Trophoblast cell (in vitro differentiated cells and primary cell): Measurements from ENCODE around the gene PREX1.
A peak's percentile ranks its signal among the peaks of the same experiment; 100 is the strongest.

Source experiments
- DNase-seq, 2 donors: peaks; one replicate each; pipeline ENCODE4 v3.0.0-alpha.2; 2016
- H2AFZ ChIP-seq: 2 replicates; pipeline ENCODE4 v1.6.1; 2013; ENCODE audit warnings: low read length, moderate library complexity, mild to moderate bottlenecking; ENCODE audit not compliant: insufficient read depth, poor library complexity
- H2AK5ac ChIP-seq: 2 replicates; pipeline ENCODE4 v1.6.1; 2013; ENCODE audit warnings: mild to moderate bottlenecking, low read length
- H2BK120ac ChIP-seq: 2 replicates; pipeline ENCODE4 v1.6.1; 2013; ENCODE audit warnings: low read length, mild to moderate bottlenecking, moderate library complexity; ENCODE audit not compliant: insufficient read depth, poor library complexity
- H2BK12ac ChIP-seq: 2 replicates; pipeline ENCODE4 v1.6.1; 2013; ENCODE audit warnings: mild to moderate bottlenecking, low read length, moderate library complexity
- H2BK5ac ChIP-seq: 2 replicates; pipeline ENCODE4 v1.6.1; 2013; ENCODE audit warnings: low read length, low read depth, moderate library complexity, mild to moderate bottlenecking; ENCODE audit not compliant: poor library complexity
- H3K14ac ChIP-seq: 2 replicates; pipeline ENCODE4 v1.6.1; 2013; ENCODE audit warnings: mild to moderate bottlenecking, low read length
- H3K18ac ChIP-seq: 2 replicates; pipeline ENCODE4 v1.6.1; 2013; ENCODE audit warnings: mild to moderate bottlenecking, low read length
- H3K23ac ChIP-seq: 2 replicates; pipeline ENCODE4 v1.6.1; 2013; ENCODE audit warnings: low read length
- H3K27ac ChIP-seq: 2 replicates; pipeline ENCODE4 v1.5.1; 2013; ENCODE audit warnings: low read depth, mild to moderate bottlenecking, inconsistent platforms, low read length, moderate library complexity
- H3K27me3 ChIP-seq: 2 replicates; pipeline ENCODE4 v1.6.1; 2013; ENCODE audit warnings: inconsistent platforms, mild to moderate bottlenecking, low read length, moderate library complexity; ENCODE audit not compliant: insufficient read depth
- H3K36me3 ChIP-seq, 2 experiments: 1 replicate in 1 of 2; 2 replicates in 1 of 2; pipeline ENCODE4 v1.6.1; 2013; ENCODE audit warnings: low read length in 2 of 2, mild to moderate bottlenecking in 2 of 2, moderate library complexity in 1 of 2; ENCODE audit not compliant: insufficient read depth in 2 of 2, control insufficient read depth in 1 of 2
- H3K4ac ChIP-seq: 2 replicates; pipeline ENCODE4 v1.6.1; 2013; ENCODE audit warnings: low read depth, mild to moderate bottlenecking, low read length, moderate library complexity
- H3K4me1 ChIP-seq, 2 experiments: 1 replicate in 1 of 2; 2 replicates in 1 of 2; pipeline ENCODE4 v1.6.1; 2013; ENCODE audit warnings: low read length in 2 of 2, mild to moderate bottlenecking in 2 of 2, moderate library complexity in 1 of 2; ENCODE audit not compliant: insufficient read depth in 2 of 2, control insufficient read depth in 1 of 2
- H3K4me2 ChIP-seq: 2 replicates; pipeline ENCODE4 v1.6.1; 2013; ENCODE audit warnings: inconsistent platforms, mild to moderate bottlenecking, low read length, moderate library complexity
- H3K4me3 ChIP-seq: 2 replicates; pipeline ENCODE4 v1.5.1; 2013; ENCODE audit warnings: mild to moderate bottlenecking, low read depth, low read length, inconsistent platforms
- H3K79me1 ChIP-seq: one replicate; pipeline ENCODE4 v1.6.1; 2013; ENCODE audit warnings: low read length
- H3K79me2 ChIP-seq: 2 replicates; pipeline ENCODE4 v1.6.1; 2013; ENCODE audit warnings: low read length, mild to moderate bottlenecking; ENCODE audit not compliant: control insufficient read depth, insufficient read depth, poor library complexity
- H3K9ac ChIP-seq: 2 replicates; pipeline ENCODE4 v1.6.1; 2013; ENCODE audit warnings: mild to moderate bottlenecking, low read length
- H3K9me3 ChIP-seq: 2 replicates; pipeline ENCODE4 v1.6.1; 2013; ENCODE audit warnings: low read depth, mild to moderate bottlenecking, control low read depth, inconsistent platforms, low read length; ENCODE audit not compliant: insufficient read depth
- H4K12ac ChIP-seq: 2 replicates; pipeline ENCODE4 v1.6.1; 2013; ENCODE audit warnings: low read depth, mild to moderate bottlenecking, low read length, moderate library complexity
- H4K8ac ChIP-seq: 2 replicates; pipeline ENCODE4 v1.6.1; 2013; ENCODE audit warnings: low read depth, mild to moderate bottlenecking, low read length, moderate library complexity
- H4K91ac ChIP-seq: one replicate; pipeline ENCODE4 v1.6.1; 2013; ENCODE audit warnings: low read depth, mild to moderate bottlenecking, low read length, moderate library complexity
- WGBS: extraction: QIAGEN DNeasy Blood & Tissue Kit; methylation state at CpG from one replicate; pipeline ENCODE4 v1.1.7; 2013; ENCODE audit warnings: missing lambda C conversion rate; ENCODE audit not compliant: insufficient read length, insufficient coverage; ENCODE audit errors: extremely low coverage; 5-methylcytosine and 5-hydroxymethylcytosine counted together

The PREX1 gene

DNA sequence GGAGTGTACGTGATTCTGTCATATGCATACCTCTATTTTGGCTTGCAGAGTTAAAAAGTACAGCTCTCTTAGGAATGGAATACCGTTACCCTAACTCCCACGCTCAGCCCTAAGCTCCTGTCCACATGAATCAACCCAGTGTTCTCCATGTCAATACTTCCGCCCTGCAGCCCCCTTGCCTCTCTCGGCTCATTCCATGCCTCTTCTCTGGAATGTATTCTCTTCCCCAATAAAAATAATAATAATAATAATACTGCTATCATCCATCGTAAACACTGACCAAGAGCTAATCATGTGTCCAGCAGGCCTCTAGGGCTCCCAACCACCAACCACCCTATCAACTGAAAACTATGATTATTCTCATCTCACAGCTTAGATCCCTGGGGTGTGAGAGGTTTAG is 100.6 kb downstream of the PREX1 start:
- Histone ChIP-seq H3K14ac (no peak overlapping the region), H3K18ac (no peak overlapping the region), H3K9me3 (peaks cover 2% of the 10 kb centered on the region), H3K79me1 (no peaks in the 10 kb centered on the region), H3K27me3 (no peaks in the 10 kb centered on the region), H3K4me1 (no peaks in the 10 kb centered on the region), H2BK12ac (no peak overlapping the region), H2AK5ac (no peak overlapping the region), H3K27ac (no peak overlapping the region), H4K8ac (no peak overlapping the region), H2BK5ac (no peak overlapping the region), H3K36me3 (no peaks in the 10 kb centered on the region), H4K12ac (no peak overlapping the region), H3K23ac (no peak overlapping the region), H3K9ac (no peak overlapping the region), H2AFZ (no peak overlapping the region), H3K4me3 (no peak overlapping the region), H4K91ac (no peak overlapping the region), H3K4ac (no peak overlapping the region), H2BK120ac (no peak overlapping the region), H3K4me2 (no peak overlapping the region), H3K79me2 (no peaks in the 10 kb centered on the region)
- WGBS, result no CpG with 5 or more reads among the region's 6 CpGs
- no peak for DNase-seq

DNA sequence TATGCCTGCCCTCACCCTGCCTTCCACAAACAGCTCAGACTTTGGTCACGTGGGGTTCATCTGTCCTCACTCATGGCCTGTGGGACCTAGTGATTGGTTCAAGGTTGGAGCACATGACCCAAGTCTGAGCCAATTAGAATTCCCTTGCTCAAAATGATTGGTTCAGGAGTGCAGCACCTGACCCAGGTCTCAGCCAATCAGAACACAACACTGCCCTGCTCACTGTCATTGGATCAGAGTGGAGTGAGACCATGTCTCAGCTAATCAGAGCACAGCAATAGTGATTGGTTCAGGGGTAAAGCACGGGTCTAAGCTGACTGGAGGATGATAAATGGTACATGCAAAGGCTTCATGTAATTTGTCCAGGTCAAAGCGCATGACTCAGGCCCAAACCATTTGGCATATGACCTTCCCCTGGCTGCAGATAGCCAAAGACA is 102.2 kb downstream of the PREX1 start:
- Histone ChIP-seq H2BK12ac (no peak overlapping the region), H3K4ac (no peak overlapping the region), H4K8ac (no peak overlapping the region), H3K14ac (no peak overlapping the region), H3K4me2 (no peak overlapping the region), H2BK120ac (no peak overlapping the region), H3K79me2 (no peaks in the 10 kb centered on the region), H3K4me3 (no peak overlapping the region), H4K12ac (no peak overlapping the region), H3K9ac (no peak overlapping the region), H3K27ac (no peak overlapping the region), H2AFZ (no peak overlapping the region), H3K9me3 (peaks cover 2% of the 10 kb centered on the region), H4K91ac (no peak overlapping the region), H3K36me3 (no peaks in the 10 kb centered on the region), H3K79me1 (no peaks in the 10 kb centered on the region), H2AK5ac (no peak overlapping the region), H3K27me3 (no peaks in the 10 kb centered on the region), H3K4me1 (no peaks in the 10 kb centered on the region), H2BK5ac (no peak overlapping the region), H3K23ac (no peak overlapping the region), H3K18ac (no peak overlapping the region)
- peak in 1 of 2 donors; percentile 26 for DNase-seq
- WGBS, result no CpG with 5 or more reads among the region's 3 CpGs

DNA sequence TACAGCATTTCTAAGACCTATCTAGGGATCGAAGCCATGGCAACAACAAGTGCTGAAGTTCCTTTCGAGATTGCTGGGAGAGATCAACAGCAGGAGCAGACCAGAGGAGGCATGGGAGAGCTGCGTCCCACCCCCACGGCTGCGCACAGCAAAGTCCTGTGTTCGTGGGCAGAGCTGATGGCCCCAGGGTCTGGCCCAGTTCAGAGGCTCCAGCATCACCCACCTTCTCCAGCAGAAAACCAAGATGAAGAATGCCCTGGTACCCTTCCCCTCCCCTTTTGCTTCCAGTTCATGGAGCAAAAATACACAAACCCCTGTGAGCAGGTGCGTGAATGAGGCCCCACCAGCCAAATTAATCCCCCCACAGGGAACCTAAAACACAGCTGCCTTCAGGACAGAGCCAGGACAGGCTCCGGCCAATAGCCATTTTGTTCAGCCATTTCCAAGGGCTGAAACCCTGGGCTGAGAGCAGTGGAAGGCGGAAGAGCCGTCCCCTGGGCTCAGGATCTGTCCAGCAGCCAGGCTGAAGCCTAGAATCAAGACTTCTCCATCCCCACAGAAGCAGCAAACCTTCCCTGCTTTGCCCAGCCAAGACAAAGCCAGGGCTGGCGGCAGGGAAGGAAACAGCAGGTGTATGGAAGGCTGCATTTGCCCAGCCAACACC is 102.8 kb downstream of the PREX1 start:
- H2BK5ac ChIP-seq, result no peak overlapping the region
- H2BK12ac ChIP-seq, result no peak overlapping the region
- peaks cover 2% of the 10 kb centered on the region for H3K9me3 ChIP-seq
- no CpG with 5 or more reads among the region's 11 CpGs for WGBS
- H2AK5ac ChIP-seq, result no peak overlapping the region
- DNase-seq, result peak in 1 of 2 donors; percentile 15
- no peak overlapping the region for H4K12ac ChIP-seq
- H3K4me2 ChIP-seq, result no peak overlapping the region
- H3K4ac ChIP-seq, result no peak overlapping the region
- no peaks in the 10 kb centered on the region for H3K27me3 ChIP-seq
- H2BK120ac ChIP-seq, result no peak overlapping the region
- H3K79me2 ChIP-seq, result no peaks in the 10 kb centered on the region
- H3K18ac ChIP-seq, result no peak overlapping the region
- H3K9ac ChIP-seq, result no peak overlapping the region
- no peak overlapping the region for H3K4me3 ChIP-seq
- H3K23ac ChIP-seq, result no peak overlapping the region
- no peak overlapping the region for H3K27ac ChIP-seq
- H2AFZ ChIP-seq, result no peak overlapping the region
- no peak overlapping the region for H4K8ac ChIP-seq
- no peaks in the 10 kb centered on the region for H3K36me3 ChIP-seq
- no peaks in the 10 kb centered on the region for H3K79me1 ChIP-seq
- H3K14ac ChIP-seq, result no peak overlapping the region
- H3K4me1 ChIP-seq, result no peaks in the 10 kb centered on the region
- H4K91ac ChIP-seq, result no peak overlapping the region

DNA sequence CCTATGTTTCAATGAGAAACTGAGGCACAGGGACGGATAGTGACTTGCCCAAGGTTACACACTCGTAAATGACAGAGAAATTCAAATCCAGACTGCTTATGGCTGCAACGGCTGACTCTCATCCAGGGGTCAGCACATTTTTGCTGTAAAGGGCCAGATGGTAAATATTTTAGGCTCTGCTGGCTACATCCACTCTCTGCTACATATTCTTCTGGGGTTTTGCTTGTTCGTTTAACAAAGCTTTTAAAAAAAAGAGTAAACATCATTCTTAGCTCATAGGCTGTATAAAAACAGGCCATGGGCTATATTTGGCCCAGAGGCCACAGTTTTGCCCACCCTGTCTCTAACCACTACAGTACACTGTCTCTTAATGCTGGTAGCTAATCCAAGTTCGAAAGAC is 103.4 kb downstream of the PREX1 start:
- H3K36me3 ChIP-seq, result no peaks in the 10 kb centered on the region
- no peak overlapping the region for H2BK5ac ChIP-seq
- H2AFZ ChIP-seq, result no peak overlapping the region
- H2BK120ac ChIP-seq, result no peak overlapping the region
- H3K18ac ChIP-seq, result no peak overlapping the region
- no peak overlapping the region for H4K8ac ChIP-seq
- H3K79me1 ChIP-seq, result no peaks in the 10 kb centered on the region
- H3K27ac ChIP-seq, result no peak overlapping the region
- DNase-seq, result no peak
- no peaks in the 10 kb centered on the region for H3K79me2 ChIP-seq
- peaks cover 2% of the 10 kb centered on the region for H3K9me3 ChIP-seq
- H3K4me2 ChIP-seq, result no peak overlapping the region
- no peak overlapping the region for H4K12ac ChIP-seq
- no peak overlapping the region for H3K23ac ChIP-seq
- H4K91ac ChIP-seq, result no peak overlapping the region
- H3K4ac ChIP-seq, result no peak overlapping the region
- H2AK5ac ChIP-seq, result no peak overlapping the region
- no peak overlapping the region for H2BK12ac ChIP-seq
- no peak overlapping the region for H3K14ac ChIP-seq
- no peaks in the 10 kb centered on the region for H3K27me3 ChIP-seq
- H3K4me3 ChIP-seq, result no peak overlapping the region
- H3K4me1 ChIP-seq, result no peaks in the 10 kb centered on the region
- H3K9ac ChIP-seq, result no peak overlapping the region
- no CpG with 5 or more reads among the region's 5 CpGs for WGBS
